K562 treated with DMSO at 1 percent for 12 hours (cell line): Measurements from ENCODE around the gene ORC6. TPM values are rescaled to one million over a fixed set of nuclear protein-coding genes. Genes with fewer than 3 reads are reported as not detected.

Experiments used
- total RNA-seq: library from RNA; unstranded; fragments of 300-600 nt; gene quantifications from 2 replicates; pipeline ENCODE4 v1.2.3, GENCODE V29; 2022; ENCODE audit not compliant: insufficient read depth

The ORC6 gene, protein sequence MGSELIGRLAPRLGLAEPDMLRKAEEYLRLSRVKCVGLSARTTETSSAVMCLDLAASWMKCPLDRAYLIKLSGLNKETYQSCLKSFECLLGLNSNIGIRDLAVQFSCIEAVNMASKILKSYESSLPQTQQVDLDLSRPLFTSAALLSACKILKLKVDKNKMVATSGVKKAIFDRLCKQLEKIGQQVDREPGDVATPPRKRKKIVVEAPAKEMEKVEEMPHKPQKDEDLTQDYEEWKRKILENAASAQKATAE
- total RNA-seq, result 31.7 and 62.6 TPM in 2 replicates

DNA sequence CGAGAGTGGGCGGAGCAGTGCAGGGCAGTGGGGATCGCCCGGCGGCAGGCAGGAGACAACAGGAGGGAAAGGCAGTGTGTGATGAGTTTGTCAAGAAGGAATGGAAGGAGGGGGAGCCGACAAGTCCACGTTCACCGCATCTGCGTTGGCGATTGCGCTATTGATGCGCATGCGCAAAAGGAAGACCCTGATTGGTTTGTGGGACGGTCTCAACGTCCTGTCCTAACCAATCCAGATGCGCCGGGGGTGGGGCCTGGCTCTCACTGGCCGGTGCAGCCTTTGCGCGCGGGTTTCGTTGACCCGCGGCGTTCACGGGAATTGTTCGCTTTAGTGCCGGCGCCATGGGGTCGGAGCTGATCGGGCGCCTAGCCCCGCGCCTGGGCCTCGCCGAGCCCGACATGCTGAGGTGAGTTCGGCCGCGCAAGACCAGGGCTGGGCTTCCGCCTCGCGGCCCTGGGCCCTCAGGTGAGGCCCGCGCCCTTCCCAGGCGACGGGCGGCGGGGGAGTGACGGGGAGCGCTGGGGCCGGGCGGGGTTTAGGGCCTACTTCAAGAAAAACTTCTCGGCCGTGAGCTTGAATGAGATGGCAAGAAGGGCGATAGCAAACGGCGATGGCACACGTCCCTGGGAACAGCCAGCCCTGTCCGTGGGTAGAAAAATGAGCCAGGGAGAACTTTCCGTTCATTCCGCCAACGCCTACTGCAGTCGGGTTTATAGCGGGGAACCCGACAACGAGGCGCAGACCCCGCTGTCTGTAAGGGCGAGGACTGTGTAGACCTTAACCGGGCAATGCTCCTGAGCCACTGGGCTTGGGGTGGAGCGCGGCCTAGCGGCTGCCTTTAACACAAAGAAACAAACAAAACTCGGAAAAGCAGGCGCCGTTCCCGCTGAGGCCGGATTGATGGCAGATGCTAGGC is at the start of gene ORC6:
Gene ORC6 (plus strand): TSS at position 295 of the 916 bp plus-strand sequence. CDS start 47 bp downstream, at position 342.

DNA sequence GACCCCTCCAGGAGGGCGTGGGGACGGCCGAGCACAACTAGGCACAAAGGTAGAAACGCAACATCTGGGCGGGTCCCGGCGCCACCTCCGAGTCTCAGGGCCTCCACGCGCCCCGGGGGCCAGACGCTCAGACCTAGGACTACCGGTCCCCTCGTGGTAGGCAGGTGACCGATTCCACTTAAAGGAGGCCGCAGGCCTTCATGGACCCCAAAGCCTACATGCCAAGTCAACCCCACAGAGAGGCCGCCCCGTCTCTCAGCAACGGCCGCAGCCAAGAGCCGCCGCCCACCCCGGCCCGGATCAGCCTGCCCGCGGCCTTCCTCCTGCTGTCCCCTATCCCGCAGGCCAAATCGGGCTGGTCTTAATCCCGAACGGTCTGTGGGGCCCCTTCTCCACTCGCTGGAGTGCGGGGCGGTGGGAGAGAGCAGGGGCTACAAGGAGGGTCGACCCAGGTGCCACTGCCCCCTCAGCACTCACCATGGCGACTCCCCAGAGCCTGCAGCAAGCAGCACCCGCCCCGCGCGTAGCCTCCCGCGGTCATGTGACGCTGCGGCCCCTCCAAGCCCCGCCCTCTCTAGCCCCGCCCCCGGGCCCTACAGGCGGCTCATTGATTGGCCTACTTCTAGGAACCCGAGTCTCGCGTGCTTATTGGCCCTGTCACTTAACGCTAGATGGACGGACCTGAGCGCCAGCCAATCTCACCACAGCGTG is 650 bp upstream of the ORC6 start, which contains the start of gene VPS35:
Gene VPS35 (minus strand): TSS at position 525 of the 711 bp plus-strand sequence. CDS start 45 bp downstream, at position 480.

Other genes starting within 250 kb of the ORC6 start
- 11.3 and 26.7 TPM in 2 replicates for gene SHCBP1, start 68.3 kb upstream of the ORC6 start, total RNA-seq
- gene VPS35, start 481 bp upstream of the ORC6 start, total RNA-seq, result 23.8 and 65.3 TPM in 2 replicates
- gene MYLK3, start 58.7 kb downstream of the ORC6 start, total RNA-seq, result 1.9 and 7.1 TPM in 2 replicates
- gene C16orf87, start 141.5 kb downstream of the ORC6 start, total RNA-seq, result 6.4 and 10.1 TPM in 2 replicates
- 10.7 and 17.2 TPM in 2 replicates for gene GPT2, start 194.7 kb downstream of the ORC6 start, total RNA-seq